ENCODE results near the gene CNKSR3. TPM values are rescaled to one million over a fixed set of nuclear protein-coding genes. Genes with fewer than 3 reads are reported as not detected.

CNKSR3 gene
- total and polyA plus RNA-seq, 2 of the 8 experiments (the other 6 are each of a cell fraction or from before 2014, with no cell fraction given): 1.2 to 6.2 TPM

DNA sequence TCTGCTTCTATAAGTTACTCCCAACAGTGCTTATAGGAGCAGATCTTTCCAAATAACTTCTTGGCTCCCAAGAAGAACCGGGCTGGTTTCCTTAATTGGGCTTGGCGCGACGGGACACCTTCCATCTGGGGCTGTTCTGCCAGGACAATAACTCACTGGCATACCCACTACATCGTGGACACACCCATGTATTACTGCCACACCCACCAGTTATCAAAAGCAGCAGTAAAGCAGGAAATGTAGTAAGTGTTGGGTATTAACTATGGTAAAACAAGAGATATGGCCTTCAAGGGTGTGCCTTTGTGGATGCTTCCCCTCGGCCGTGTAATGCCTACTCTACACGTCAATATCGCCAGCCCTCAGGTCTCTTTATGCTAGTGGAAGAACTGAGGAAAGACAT lies 24.7 kb downstream of the CNKSR3 start:
- no peaks in the 10 kb centered on the region for H3K36me3 ChIP-seq (ENCODE audit: control insufficient read depth in 2 of 4, insufficient read depth in 4 of 4, low read length in 3 of 4)
- no peak overlapping the region for H2BK120ac ChIP-seq (replicated peaks; ENCODE audit: low read depth, low read length)
- H3K14ac ChIP-seq (ENCODE audit: insufficient read length): no peak overlapping the region
- no peaks in the 10 kb centered on the region for H4K20me1 ChIP-seq (replicated peaks in 1 of 2; ENCODE audit: control insufficient read depth in 1 of 2, insufficient read depth in 2 of 2, low read length in 2 of 2)
- no peak overlapping the region for H2BK12ac ChIP-seq (ENCODE audit: low read depth, low read length)
- WGBS, 2 experiments (ENCODE audit: extremely low coverage in 1 of 2, insufficient coverage in 1 of 2, insufficient read length in 1 of 2, insufficient replicate concordance in 2 of 2, low coverage in 1 of 2, low lambda C conversion rate in 2 of 2, missing lambda C conversion rate in 1 of 2): 86% methylated on average over 9 of the region's 9 CpGs; no CpG with 5 or more reads in 1 of the 2 experiments
- no peaks in the 10 kb centered on the region for H3K27me3 ChIP-seq (replicated peaks in 1 of 4; ENCODE audit: control insufficient read depth in 3 of 4, extremely low read depth in 1 of 4, insufficient read depth in 3 of 4, low read length in 3 of 4)
- DNase-seq (ENCODE audit: low read depth in 1 of 2, low spot score in 2 of 2): no peak
- H3K4me1 ChIP-seq (replicated peaks in 1 of 4; ENCODE audit: control insufficient read depth in 3 of 4, insufficient read depth in 4 of 4, low read length in 3 of 4): no peaks in the 10 kb centered on the region
- H4K5ac ChIP-seq (ENCODE audit: insufficient read length, low read depth, low read length): no peak overlapping the region
- no peak overlapping the region for H3K56ac ChIP-seq (replicated peaks; ENCODE audit: insufficient read length, low read depth, low read length)
- H2BK20ac ChIP-seq (ENCODE audit: low read length): no peak overlapping the region
- H4K91ac ChIP-seq (replicated peaks; ENCODE audit: insufficient read length, low read length): no peak overlapping the region
- ChIA-PET CTCF (ENCODE audit: partially characterized antibody) (no interaction called here), POLR2A (ENCODE audit: partially characterized antibody) (no interaction called here)
- H3K4me2 ChIP-seq (ENCODE audit: insufficient read depth in 1 of 2, low read depth in 2 of 2, low read length in 2 of 2): no peak overlapping the region
- H3K23me2 ChIP-seq (ENCODE audit: low read depth, low read length): no peaks in the 10 kb centered on the region; the same call in 1 of the 2 replicates
- no peak overlapping the region for H3K9ac ChIP-seq (replicated peaks in 1 of 4; ENCODE audit: extremely low read depth in 1 of 4, low read depth in 3 of 4, low read length in 3 of 4)
- no peak overlapping the region for H2AK5ac ChIP-seq (ENCODE audit: low read depth, low read length)
- TF ChIP-seq EP300 (IDR thresholded peaks at IDR 0.05; ENCODE audit: borderline replicate concordance in 1 of 2, low read depth in 2 of 2, low read length in 2 of 2): no peak
- no peak for TF ChIP-seq POU5F1 (IDR thresholded peaks at IDR 0.05; ENCODE audit: low read depth, low read length)
- TF ChIP-seq BACH1 (IDR thresholded peaks at IDR 0.05; ENCODE audit: low read length): no peak
- TF ChIP-seq SRF (IDR thresholded peaks at IDR 0.05; ENCODE audit: low read depth, low read length): no peak
- no peak for TF ChIP-seq YY1 (IDR thresholded peaks at IDR 0.05; ENCODE audit: low read depth, low read length)
- no peak for TF ChIP-seq RXRA (IDR thresholded peaks at IDR 0.05; ENCODE audit: insufficient read depth, low read depth, low read length)
- TF ChIP-seq EGR1 (IDR thresholded peaks at IDR 0.05; ENCODE audit: borderline replicate concordance, low read depth, low read length): no peak
- no peak for TF ChIP-seq NRF1 (IDR thresholded peaks at IDR 0.05; ENCODE audit: low read depth, low read length)
- no peak for TF ChIP-seq POLR2AphosphoS5 (IDR thresholded peaks at IDR 0.05; ENCODE audit: low read depth, low read length)
- H3K79me2 ChIP-seq (ENCODE audit: control insufficient read depth in 1 of 2, insufficient read depth in 2 of 2, low read length in 2 of 2): 0 out of 4 replicates have a peak, but pooled peaks cover 0 to 2% of the 10 kb centered on the region in 2 experiments
- H4K8ac ChIP-seq (ENCODE audit: extremely low read depth, insufficient read depth, low read length): no peak overlapping the region
- no peak overlapping the region for H3K18ac ChIP-seq (ENCODE audit: extremely low read depth, low read length)
- H3K4me3 ChIP-seq (ENCODE audit: extremely low read depth in 1 of 4, insufficient read depth in 2 of 4, low read depth in 3 of 4, low read length in 4 of 4): no peak overlapping the region
- H2AFZ ChIP-seq (ENCODE audit: low read length): no peak overlapping the region
- no peak for FAIRE-seq
- no peaks in the 10 kb centered on the region for H3K9me3 ChIP-seq (ENCODE audit: insufficient read depth in 2 of 2, low read depth in 1 of 2, low read length in 1 of 2)
- H3K79me1 ChIP-seq (ENCODE audit: low read depth, low read length): no peaks in the 10 kb centered on the region
- H3K27ac ChIP-seq (ENCODE audit: low read depth, low read length): no peak overlapping the region
- H3K23ac ChIP-seq (ENCODE audit: insufficient read length): no peak overlapping the region
- H2BK15ac ChIP-seq (ENCODE audit: low read length): no peak overlapping the region
- no peak overlapping the region for H3K4ac ChIP-seq (replicated peaks; ENCODE audit: insufficient read length, low read depth, low read length)
- H2BK5ac ChIP-seq (ENCODE audit: low read depth, low read length): no peak overlapping the region
